GM08714 (cell line): ENCODE measurements around the gene DLG2.

Source experiments
- H3K4me3 ChIP-seq: fragments of 200-500 bp; sonication (Bioruptor generic); 2 replicates; pipeline ENCODE4 v1.5.1; 2014; ENCODE audit warnings: mild to moderate bottlenecking, low read length, inconsistent platforms
- ZNF274 ChIP-seq: IDR thresholded peaks from 2 replicates; pipeline ENCODE4 v1.6.1; 2012; ENCODE audit warnings: mild to moderate bottlenecking, low read depth, low read length

The DLG2 gene

DNA sequence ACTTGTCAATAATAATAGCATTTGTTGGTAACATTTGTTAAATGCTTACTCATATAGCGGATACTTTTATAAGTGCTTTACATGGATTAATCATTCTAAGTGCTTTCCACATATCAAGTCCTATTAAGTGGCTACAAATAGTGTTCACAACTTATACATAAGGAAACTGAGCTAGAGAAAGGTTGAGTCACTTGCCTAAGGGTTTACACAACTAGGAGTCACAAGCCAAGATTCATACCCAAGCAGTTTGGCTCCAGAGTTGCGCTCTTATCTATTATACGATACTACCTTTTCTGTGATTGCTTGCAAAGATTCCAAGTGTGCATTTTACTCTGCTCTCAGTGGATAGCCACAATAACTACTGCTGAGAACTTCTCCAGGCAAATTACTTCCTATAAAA, 2125.1 kb downstream of the DLG2 start:
- no peak for TF ChIP-seq ZNF274
- H3K4me3 ChIP-seq = no peak overlapping the region

- TF ChIP-seq ZNF274 = no peak
- H3K4me3 ChIP-seq = no peak overlapping the region
These were observed 2133.2 kb downstream of the DLG2 start for GRCh38 chr11:83493917-83494316.

- H3K4me3 ChIP-seq = no peak overlapping the region
- TF ChIP-seq ZNF274 = no peak
These were observed 2134.1 kb downstream of the DLG2 start for GRCh38 chr11:83493034-83493433.

GRCh38 chr11:83483808-83484207, 2143.3 kb downstream of the DLG2 start:
- no peak overlapping the region for H3K4me3 ChIP-seq
- no peak for TF ChIP-seq ZNF274

GRCh38 chr11:83480811-83481210, 2146.3 kb downstream of the DLG2 start:
- no peak overlapping the region for H3K4me3 ChIP-seq
- no peak for TF ChIP-seq ZNF274

- H3K4me3 ChIP-seq = no peak overlapping the region
- no peak for TF ChIP-seq ZNF274
These were observed 2146.9 kb downstream of the DLG2 start for GRCh38 chr11:83480251-83480650.

DNA sequence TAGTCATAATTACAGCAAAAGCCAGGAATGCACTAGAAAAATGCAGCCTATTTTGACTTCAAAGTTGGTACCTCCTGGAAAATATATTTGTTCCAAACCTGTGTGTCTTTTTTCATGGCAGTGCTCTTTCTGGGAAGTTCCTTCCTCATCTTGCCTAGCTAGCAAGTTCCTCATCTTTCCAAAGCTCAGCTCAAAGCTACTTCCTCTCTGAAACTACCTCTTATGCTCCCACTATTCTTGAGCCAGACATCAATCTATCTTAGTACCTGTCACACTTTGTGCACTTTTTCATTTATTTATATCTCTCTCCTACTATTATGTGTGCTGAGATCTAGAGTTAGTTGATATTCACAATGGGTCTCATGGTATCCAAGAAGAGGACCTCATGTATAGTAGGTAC, 2149.4 kb downstream of the DLG2 start:
- no peak for TF ChIP-seq ZNF274
- no peak overlapping the region for H3K4me3 ChIP-seq

DNA sequence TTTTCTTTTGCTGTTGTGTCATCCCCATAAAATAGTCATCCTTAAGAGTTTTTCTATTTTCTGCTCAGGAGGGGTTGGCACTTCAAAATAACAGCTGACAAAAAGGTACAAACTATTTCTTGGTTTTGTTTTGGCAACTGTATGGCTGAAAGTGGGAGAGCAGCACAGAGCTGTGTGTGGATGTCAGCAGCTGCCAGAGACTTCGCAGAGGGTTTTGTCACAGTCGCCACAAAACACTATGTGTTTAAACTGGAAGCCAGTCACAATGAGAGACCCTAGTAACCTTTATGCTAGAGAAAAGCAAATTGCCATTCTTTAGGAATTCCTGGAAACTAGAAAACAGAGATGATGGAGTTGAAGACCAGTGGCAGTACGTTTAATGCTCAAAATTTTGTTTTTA, 2151.4 kb downstream of the DLG2 start:
- TF ChIP-seq ZNF274 = no peak

GRCh38 chr11:83473743-83474142, 2153.4 kb downstream of the DLG2 start:
- H3K4me3 ChIP-seq = no peak overlapping the region
- TF ChIP-seq ZNF274 = no peak

More for the DNA sequence above, 2151.4 kb downstream of the DLG2 start:
- no peak overlapping the region for H3K4me3 ChIP-seq

GRCh38 chr11:83472806-83473205, 2154.3 kb downstream of the DLG2 start:
- TF ChIP-seq ZNF274 = no peak

DNA sequence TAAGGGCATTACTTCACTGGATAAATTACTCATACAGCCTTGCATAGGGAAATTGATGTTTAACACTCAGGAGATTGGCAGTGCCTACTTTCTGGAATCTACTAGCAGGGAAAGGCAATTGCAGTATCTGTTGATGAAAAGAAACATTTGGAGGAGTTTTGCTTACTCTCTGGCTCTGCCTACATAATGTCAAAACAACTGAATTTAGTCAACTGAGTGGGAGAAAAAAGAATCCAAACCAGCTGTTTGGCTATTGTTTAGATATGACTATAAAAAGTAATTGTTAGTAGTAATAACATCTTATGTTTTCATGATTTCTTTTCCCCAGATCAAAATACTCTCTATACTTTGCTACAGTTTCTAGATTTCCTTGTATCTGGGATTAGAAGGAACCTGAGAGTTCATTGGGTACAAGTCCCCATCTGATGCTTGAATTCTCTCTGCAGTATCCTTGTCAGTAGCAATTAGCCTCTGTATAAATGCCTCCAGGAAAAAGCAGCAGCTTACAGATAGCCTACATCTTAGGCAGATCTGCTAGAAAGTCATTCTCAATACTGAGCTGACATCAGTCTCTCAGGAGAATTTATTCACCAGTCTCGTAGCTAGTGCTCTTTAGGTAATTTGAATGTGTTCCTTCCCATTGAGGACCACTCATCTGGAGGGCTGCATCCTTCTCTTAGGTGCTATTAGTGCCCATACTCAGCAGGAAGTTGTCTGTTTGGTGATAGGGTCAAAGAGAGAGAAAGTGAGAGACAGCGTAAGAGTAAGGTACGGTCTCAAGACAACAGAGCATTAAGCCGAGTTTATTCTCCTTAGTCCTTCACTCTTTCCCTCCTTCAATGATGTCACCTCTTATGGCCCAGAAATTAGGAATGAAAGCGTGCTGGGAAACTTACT, 2155.1 kb downstream of the DLG2 start:
- no peak for TF ChIP-seq ZNF274
- H3K4me3 ChIP-seq = no peak overlapping the region

More at GRCh38 chr11:83472806-83473205, 2154.3 kb downstream of the DLG2 start:
- H3K4me3 ChIP-seq = no peak overlapping the region

DNA sequence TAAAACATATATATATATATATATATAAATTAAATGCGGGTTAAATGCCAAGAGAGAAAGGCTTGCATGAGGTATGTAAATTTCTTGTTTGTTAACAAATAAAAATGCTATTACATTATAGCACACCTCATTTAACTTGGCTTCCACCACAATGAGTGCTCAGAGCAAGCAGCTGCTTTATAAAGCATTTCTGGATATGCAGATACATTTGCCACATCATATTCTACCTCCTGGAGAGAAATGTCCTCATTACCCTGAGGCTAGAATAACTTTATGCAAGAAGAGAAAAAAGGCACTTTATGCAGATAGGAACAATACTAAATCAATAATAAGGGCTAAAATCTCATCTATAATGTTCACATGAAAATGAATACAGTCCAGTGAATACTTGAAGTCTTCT, 2159.3 kb downstream of the DLG2 start:
- no peak overlapping the region for H3K4me3 ChIP-seq
- no peak for TF ChIP-seq ZNF274

- no peak for TF ChIP-seq ZNF274
These were observed 2162.8 kb downstream of the DLG2 start for GRCh38 chr11:83464160-83464944.

GRCh38 chr11:83459798-83460197, 2167.3 kb downstream of the DLG2 start:
- TF ChIP-seq ZNF274 = no peak
- no peak overlapping the region for H3K4me3 ChIP-seq

More at GRCh38 chr11:83464160-83464944, 2162.8 kb downstream of the DLG2 start:
- H3K4me3 ChIP-seq = no peak overlapping the region

GRCh38 chr11:83456566-83456965, 2170.6 kb downstream of the DLG2 start:
- TF ChIP-seq ZNF274 = no peak
- H3K4me3 ChIP-seq = no peak overlapping the region
